Chondrocyte (in vitro differentiated cells): ENCODE results near the gene CRYL1. TPM values are rescaled to one million over a fixed set of nuclear protein-coding genes. Genes with fewer than 3 reads are reported as not detected.

Source experiments
- DNase-seq: peaks from one replicate; pipeline ENCODE4 v3.0.0; 2021; ENCODE audit warnings: mixed read lengths, low spot score
- H3K27ac Mint-ChIP-seq: one replicate; pipeline ENCODE4 v1.8.0; 2021; ENCODE audit warnings: mild to moderate bottlenecking, moderate library complexity, mixed read lengths; ENCODE audit not compliant: unreplicated experiment
- H3K27me3 Mint-ChIP-seq: 2 replicates; pipeline ENCODE4 v1.8.0; 2021; ENCODE audit warnings: low read depth, mixed read lengths
- H3K36me3 Mint-ChIP-seq: 2 replicates; pipeline ENCODE4 v1.8.0; 2021; ENCODE audit warnings: low read depth, mixed read lengths
- H3K4me1 Mint-ChIP-seq: 2 replicates; pipeline ENCODE4 v1.8.0; 2021; ENCODE audit warnings: low read depth, mild to moderate bottlenecking, mixed read lengths
- H3K4me3 Mint-ChIP-seq: one replicate; pipeline ENCODE4 v1.8.0; 2021; ENCODE audit warnings: mild to moderate bottlenecking, moderate library complexity, mixed read lengths; ENCODE audit not compliant: unreplicated experiment
- H3K9me3 Mint-ChIP-seq: 2 replicates; pipeline ENCODE4 v1.8.0; 2021; ENCODE audit warnings: low read depth, mixed read lengths
- total RNA-seq: library from RNA; stranded (reverse); gene quantifications from 3 replicates; pipeline ENCODE4 v1.2.1, GENCODE V29; 2021
- TF ChIP-seq, protein P1 (sequence below): fragments of 200-600 bp; sonication (generic); IDR thresholded peaks from 2 replicates; pipeline ENCODE4 v1.5.0; 2021; ENCODE audit warnings: antibody characterized with exemption, mild to moderate bottlenecking, moderate library complexity

The CRYL1 gene
- total RNA-seq, 1 donor from 2014 or later = 17.0 TPM

DNA sequence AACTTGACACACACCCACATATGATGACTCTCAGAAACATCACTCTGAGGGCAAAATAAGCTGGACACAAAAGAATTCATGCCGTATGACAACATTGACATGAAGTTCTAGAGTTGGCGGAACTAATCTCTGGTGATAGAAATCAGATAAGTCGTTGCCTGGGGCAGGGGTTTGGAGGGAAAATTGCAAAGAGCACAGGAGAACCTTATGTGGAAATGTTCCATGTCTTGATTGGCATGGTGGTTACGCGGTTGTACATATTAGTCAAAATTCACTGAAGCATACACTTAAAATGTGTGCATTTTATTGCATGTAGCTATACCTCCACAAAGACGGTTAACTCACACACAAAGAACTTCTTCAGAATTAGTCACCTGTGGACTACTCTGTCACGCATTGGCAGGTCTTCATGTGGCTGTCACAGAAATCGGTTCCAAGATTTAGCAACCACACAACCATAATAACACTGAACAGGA lies 155.7 kb downstream of the CRYL1 start:
- Mint-ChIP-seq H3K4me1 (no peaks in the 10 kb centered on the region), H3K27ac (no peak overlapping the region), H3K36me3 (peaks cover 4% of the 10 kb centered on the region), H3K9me3 (no peaks in the 10 kb centered on the region), H3K4me3 (no peak overlapping the region), H3K27me3 (peaks cover 52% of the 10 kb centered on the region)
- TF ChIP-seq, protein P1, sequence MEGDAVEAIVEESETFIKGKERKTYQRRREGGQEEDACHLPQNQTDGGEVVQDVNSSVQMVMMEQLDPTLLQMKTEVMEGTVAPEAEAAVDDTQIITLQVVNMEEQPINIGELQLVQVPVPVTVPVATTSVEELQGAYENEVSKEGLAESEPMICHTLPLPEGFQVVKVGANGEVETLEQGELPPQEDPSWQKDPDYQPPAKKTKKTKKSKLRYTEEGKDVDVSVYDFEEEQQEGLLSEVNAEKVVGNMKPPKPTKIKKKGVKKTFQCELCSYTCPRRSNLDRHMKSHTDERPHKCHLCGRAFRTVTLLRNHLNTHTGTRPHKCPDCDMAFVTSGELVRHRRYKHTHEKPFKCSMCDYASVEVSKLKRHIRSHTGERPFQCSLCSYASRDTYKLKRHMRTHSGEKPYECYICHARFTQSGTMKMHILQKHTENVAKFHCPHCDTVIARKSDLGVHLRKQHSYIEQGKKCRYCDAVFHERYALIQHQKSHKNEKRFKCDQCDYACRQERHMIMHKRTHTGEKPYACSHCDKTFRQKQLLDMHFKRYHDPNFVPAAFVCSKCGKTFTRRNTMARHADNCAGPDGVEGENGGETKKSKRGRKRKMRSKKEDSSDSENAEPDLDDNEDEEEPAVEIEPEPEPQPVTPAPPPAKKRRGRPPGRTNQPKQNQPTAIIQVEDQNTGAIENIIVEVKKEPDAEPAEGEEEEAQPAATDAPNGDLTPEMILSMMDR = no peak
- no peak for DNase-seq

- Mint-ChIP-seq H3K36me3 (peaks cover 4% of the 10 kb centered on the region), H3K27me3 (peaks cover 27% of the 10 kb centered on the region), H3K9me3 (no peaks in the 10 kb centered on the region), H3K27ac (no peak overlapping the region), H3K4me3 (no peak overlapping the region), H3K4me1 (peaks cover 4% of the 10 kb centered on the region)
- DNase-seq = no peak
- TF ChIP-seq, protein P1 = no peak
Observed at GRCh38 chr13:20366056-20366455, 159.6 kb downstream of the CRYL1 start.

GRCh38 chr13:20363603-20364002 lies 162.1 kb downstream of the CRYL1 start:
- Mint-ChIP-seq H3K4me3 (no peak overlapping the region), H3K9me3 (no peaks in the 10 kb centered on the region), H3K36me3 (peaks cover 1% of the 10 kb centered on the region), H3K27me3 (peaks cover 12% of the 10 kb centered on the region), H3K4me1 (peaks cover 7% of the 10 kb centered on the region), H3K27ac (no peak overlapping the region)
- TF ChIP-seq, protein P1 = no peak
- DNase-seq = no peak

DNA sequence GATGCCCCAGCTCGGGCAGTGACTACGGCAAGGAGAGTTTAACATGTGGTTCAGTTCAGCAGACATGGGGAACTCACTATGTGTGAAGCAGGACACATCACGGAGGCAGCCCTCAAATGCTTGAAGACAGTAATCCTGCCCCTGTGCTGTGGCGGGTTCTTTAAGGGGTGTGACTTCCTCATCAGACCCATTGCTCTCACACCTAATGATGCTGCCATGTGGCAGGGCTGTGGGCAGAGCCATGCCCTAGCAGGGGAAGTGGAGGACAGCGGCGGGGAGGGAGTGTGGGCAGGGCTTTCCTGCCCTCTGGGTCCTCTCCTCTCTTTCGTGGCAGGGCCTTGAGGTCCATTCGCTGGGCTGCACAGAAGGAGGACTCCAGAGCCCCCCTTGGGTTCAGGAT lies 162.5 kb downstream of the CRYL1 start:
- Mint-ChIP-seq H3K4me3 (no peak overlapping the region), H3K4me1 (peaks cover 7% of the 10 kb centered on the region), H3K27ac (no peak overlapping the region)

DNA sequence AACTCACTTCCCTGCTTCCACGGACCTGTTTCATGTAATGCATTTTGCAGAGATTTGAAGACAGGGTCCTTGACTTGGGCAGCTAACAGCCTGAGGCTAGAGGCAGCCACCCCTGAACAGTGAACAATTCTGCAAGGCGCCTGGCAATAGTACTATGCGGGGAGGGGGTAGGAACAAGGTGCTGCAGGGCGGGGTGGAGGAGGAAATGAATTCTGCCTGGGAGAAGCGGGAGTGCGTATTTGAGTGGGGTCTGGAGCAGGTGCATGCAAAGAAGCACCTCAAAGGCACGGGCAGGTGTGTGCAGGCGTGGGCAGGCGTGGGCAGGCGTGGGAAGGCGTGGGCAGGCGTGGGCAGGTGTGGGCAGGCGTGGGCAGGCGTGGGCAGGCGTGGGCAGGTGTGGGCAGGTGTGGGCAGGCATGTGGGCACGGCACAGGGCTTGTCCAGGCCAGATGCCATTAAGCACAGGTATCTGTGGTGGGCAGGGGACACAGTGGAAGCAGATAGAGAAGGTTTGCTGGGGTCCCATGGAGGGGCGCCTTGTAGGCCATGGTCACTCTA lies 163.1 kb downstream of the CRYL1 start:
- H3K4me3 Mint-ChIP-seq = no peak overlapping the region
- H3K27ac Mint-ChIP-seq = no peak overlapping the region
- peaks cover 8% of the 10 kb centered on the region for H3K27me3 Mint-ChIP-seq
- no peaks in the 10 kb centered on the region for H3K9me3 Mint-ChIP-seq
- TF ChIP-seq, protein P1 = no peak
- H3K4me1 Mint-ChIP-seq = peaks cover 7% of the 10 kb centered on the region
- H3K36me3 Mint-ChIP-seq = peaks cover 1% of the 10 kb centered on the region
- DNase-seq = no peak

More for the DNA sequence above, 162.5 kb downstream of the CRYL1 start:
- TF ChIP-seq, protein P1 = no peak
- Mint-ChIP-seq H3K36me3 (peaks cover 1% of the 10 kb centered on the region), H3K27me3 (peaks cover 8% of the 10 kb centered on the region), H3K9me3 (no peaks in the 10 kb centered on the region)
- DNase-seq = no peak
